SK-N-SH (cell line): Measurements from ENCODE around the gene HAUS7. TPM values are rescaled to one million over a fixed set of nuclear protein-coding genes. Genes with fewer than 3 reads are reported as not detected.

ENCODE experiments used
- CTCF ChIA-PET: fragments of 300-600, 350-600 bp; formaldehyde crosslinking; extraction: SDS; loops from one replicate; lab custom pipeline; 2021; lab: Yijun Ruan, JAX
- POLR2A ChIA-PET: fragments of 350-600 bp; sonication (Branson Sonifier 250); formaldehyde crosslinking; extraction: SDS; loops from one replicate; lab custom pipeline; 2020; ENCODE audit warnings: antibody characterized with exemption, inconsistent platforms; lab: Yijun Ruan, JAX
- DNase-seq: peaks from one replicate; pipeline ENCODE4 v3.0.0; 2012
- H2AFZ ChIP-seq: fragments of 200-600 bp; sonication (generic); 2 replicates; pipeline ENCODE4 v1.8.1; 2016; ENCODE audit warnings: antibody characterized with exemption, mild to moderate bottlenecking, low read depth
- H3F3A ChIP-seq: fragments of 200-600 bp; sonication (generic); replicated peaks from 2 replicates; pipeline ENCODE3; 2016; ENCODE audit warnings: antibody characterized with exemption, mild to moderate bottlenecking; ENCODE audit not compliant: insufficient read depth
- H3K27ac ChIP-seq, 2 experiments: fragments of 200-500 bp in 1 of 2; fragments of 200-600 bp in 1 of 2; sonication (Bioruptor generic) in 1 of 2; sonication (generic), shearing (Covaris generic) in 1 of 2; 2 replicates each; pipeline versions ENCODE4 v1.5.1 to v1.6.1; 2014 to 2016; ENCODE audit warnings: low read depth in 2 of 2, inconsistent platforms in 1 of 2, low read length in 1 of 2, mild to moderate bottlenecking in 1 of 2, mixed read lengths in 1 of 2
- H3K27me3 ChIP-seq: fragments of 200-600 bp; sonication (generic), shearing (Covaris generic); 2 replicates; pipeline ENCODE4 v1.6.1; 2016; ENCODE audit warnings: mixed run types; ENCODE audit not compliant: insufficient read depth
- H3K36me3 ChIP-seq, 2 experiments: fragments of 200-500 bp in 1 of 2; fragments of 200-600 bp in 1 of 2; sonication (Bioruptor generic) in 1 of 2; sonication (generic) in 1 of 2; replicated peaks in 1 of 2; 2 replicates each; pipeline versions ENCODE3 to v1.5.1; 2014 to 2016; ENCODE audit warnings: low read length in 1 of 2, mild to moderate bottlenecking in 1 of 2; ENCODE audit not compliant: insufficient read depth in 2 of 2, control insufficient read depth in 1 of 2
- H3K4me1 ChIP-seq, 2 experiments: fragments of 200-500 bp in 1 of 2; fragments of 200-600 bp in 1 of 2; sonication (Bioruptor generic) in 1 of 2; sonication (generic), shearing (Covaris generic) in 1 of 2; 2 replicates each; pipeline versions ENCODE4 v1.5.1 to v1.6.1; 2014 to 2016; ENCODE audit warnings: low read depth in 1 of 2, low read length in 1 of 2, mixed run types in 1 of 2; ENCODE audit not compliant: insufficient read depth in 2 of 2, control insufficient read depth in 1 of 2
- H3K4me2 ChIP-seq: fragments of 200-600 bp; sonication (generic), shearing (Covaris generic); 2 replicates; pipeline ENCODE4 v1.6.1; 2017; ENCODE audit warnings: mixed run types
- H3K4me3 ChIP-seq, 2 experiments: fragments of 200-500 bp in 1 of 2; fragments of 200-600 bp in 1 of 2; sonication (Bioruptor generic) in 1 of 2; sonication (generic), shearing (Covaris generic) in 1 of 2; 2 replicates each; pipeline versions ENCODE4 v1.5.1 to v1.8.1; 2014 to 2016; ENCODE audit warnings: low read depth in 2 of 2, inconsistent platforms in 1 of 2, low read length in 1 of 2, mild to moderate bottlenecking in 1 of 2, mixed read lengths in 1 of 2, moderate library complexity in 1 of 2
- H3K79me2 ChIP-seq: fragments of 200-600 bp; sonication (generic); 2 replicates; pipeline ENCODE4 v1.8.1; 2017; ENCODE audit warnings: mild to moderate bottlenecking; ENCODE audit not compliant: insufficient read depth
- H3K9ac ChIP-seq: fragments of 200-600 bp; sonication (generic); 2 replicates; pipeline ENCODE4 v1.6.1; 2017; ENCODE audit warnings: mixed run types
- H3K9me2 ChIP-seq: fragments of 200-600 bp; sonication (generic); 2 replicates; pipeline ENCODE4 v1.6.1; 2017; ENCODE audit warnings: mixed run types
- H3K9me3 ChIP-seq: fragments of 200-600 bp; sonication (generic); 2 replicates; pipeline ENCODE4 v1.6.1; 2017; ENCODE audit warnings: mixed run types, mild to moderate bottlenecking, moderate library complexity
- H4K20me1 ChIP-seq: fragments of 200-600 bp; sonication (generic); 2 replicates; pipeline ENCODE4 v1.6.1; 2017; ENCODE audit warnings: mild to moderate bottlenecking, mixed run types; ENCODE audit not compliant: insufficient read depth
- CHD2 ChIP-seq: fragments of 150-350 bp; IDR thresholded peaks from 2 replicates; pipeline ENCODE4 v1.6.1; 2018; ENCODE audit warnings: low read length; ENCODE audit not compliant: partially characterized antibody
- ELF1 ChIP-seq: IDR thresholded peaks from 2 replicates; pipeline ENCODE4 v1.4.0; 2012
- EP300 ChIP-seq, 2 experiments: IDR thresholded peaks; 2 replicates each; pipeline versions ENCODE4 v1.4.0 to v1.6.1; 2012; ENCODE audit warnings: borderline replicate concordance in 1 of 2, low read depth in 1 of 2, low read length in 1 of 2
- EZH2phosphoT487 ChIP-seq: fragments of 200-600 bp; sonication (generic); IDR thresholded peaks from 2 replicates; pipeline ENCODE4 v1.6.1; 2017; ENCODE audit warnings: low read depth, mixed run types, mild to moderate bottlenecking, antibody characterized with exemption, moderate library complexity, borderline replicate concordance
- FOXM1 ChIP-seq: IDR thresholded peaks from 2 replicates; pipeline ENCODE4 v1.4.0; 2012; ENCODE audit warnings: low read depth, mild to moderate bottlenecking
- GABPA ChIP-seq: IDR thresholded peaks from 2 replicates; pipeline ENCODE4 v1.4.0; 2012; ENCODE audit warnings: low read depth, mild to moderate bottlenecking
- GATA2 ChIP-seq: sonication (generic); formaldehyde crosslinking; IDR thresholded peaks from 2 replicates; pipeline ENCODE4 v1.5.0; 2020; ENCODE audit warnings: mild to moderate bottlenecking, missing genetic modification reagents
- MAX ChIP-seq: IDR thresholded peaks from 2 replicates; pipeline ENCODE4 v1.4.0; 2012; ENCODE audit warnings: low read depth
- MEF2A ChIP-seq: IDR thresholded peaks from 2 replicates; pipeline ENCODE4 v1.4.0; 2012; ENCODE audit warnings: low read depth, borderline replicate concordance
- MXI1 ChIP-seq: IDR thresholded peaks from 2 replicates; pipeline ENCODE4 v1.6.1; 2012; ENCODE audit warnings: mild to moderate bottlenecking, low read depth, low read length, improper control_type of control experiment
- NFIC ChIP-seq: IDR thresholded peaks from 2 replicates; pipeline ENCODE4 v1.4.0; 2012; ENCODE audit warnings: borderline replicate concordance
- PBX3 ChIP-seq: IDR thresholded peaks from 2 replicates; pipeline ENCODE4; 2012
- RAD21 ChIP-seq: IDR thresholded peaks from 2 replicates; pipeline ENCODE4 v1.6.1; 2012; ENCODE audit warnings: mild to moderate bottlenecking, low read length
- RXRA ChIP-seq: IDR thresholded peaks from 2 replicates; pipeline ENCODE4 v1.4.0; 2012; ENCODE audit warnings: low read depth, mild to moderate bottlenecking, borderline replicate concordance
- SMC3 ChIP-seq: IDR thresholded peaks from 2 replicates; pipeline ENCODE4 v1.6.1; 2012; ENCODE audit warnings: low read depth, low read length, improper control_type of control experiment
- TAF1 ChIP-seq: IDR thresholded peaks from 2 replicates; pipeline ENCODE4 v1.6.1; 2012; ENCODE audit warnings: low read depth, mild to moderate bottlenecking, low read length, moderate library complexity, borderline replicate concordance
- YY1 ChIP-seq: IDR thresholded peaks from 2 replicates; pipeline ENCODE4 v1.4.0; 2012; ENCODE audit warnings: low read depth, mild to moderate bottlenecking
- WGBS: methylation state at CpG from one replicate; pipeline ENCODE4 v1.1.6; 2017; ENCODE audit warnings: low lambda C conversion rate; 5-methylcytosine and 5-hydroxymethylcytosine counted together
- polyA plus RNA-seq, 3 experiments: library from polyadenylated mRNA; depleted of rRNA; stranded (reverse); fragments of >200 nt; gene quantifications; 2 replicates each; pipeline ENCODE4 v1.2.3, GENCODE V29; 2012
- TF ChIP-seq, protein P1 (sequence below): fragments of 150-350 bp; IDR thresholded peaks from 2 replicates; pipeline ENCODE4 v1.6.1; 2017; ENCODE audit warnings: antibody characterized with exemption, low read length, low read depth, borderline replicate concordance
- TF ChIP-seq, protein P2 (sequence below): IDR thresholded peaks from 2 replicates; pipeline ENCODE4 v1.4.0; 2012; ENCODE audit warnings: low read depth, borderline replicate concordance
- TF ChIP-seq, protein P3 (sequence below): IDR thresholded peaks from 2 replicates; pipeline ENCODE4 v1.6.1; 2012; ENCODE audit warnings: mild to moderate bottlenecking, low read depth, low read length, moderate library complexity

Gene HAUS7
- polyA plus RNA-seq, 1 of the 3 experiments (the other 2 are of a cell fraction) = 39.7 TPM

DNA sequence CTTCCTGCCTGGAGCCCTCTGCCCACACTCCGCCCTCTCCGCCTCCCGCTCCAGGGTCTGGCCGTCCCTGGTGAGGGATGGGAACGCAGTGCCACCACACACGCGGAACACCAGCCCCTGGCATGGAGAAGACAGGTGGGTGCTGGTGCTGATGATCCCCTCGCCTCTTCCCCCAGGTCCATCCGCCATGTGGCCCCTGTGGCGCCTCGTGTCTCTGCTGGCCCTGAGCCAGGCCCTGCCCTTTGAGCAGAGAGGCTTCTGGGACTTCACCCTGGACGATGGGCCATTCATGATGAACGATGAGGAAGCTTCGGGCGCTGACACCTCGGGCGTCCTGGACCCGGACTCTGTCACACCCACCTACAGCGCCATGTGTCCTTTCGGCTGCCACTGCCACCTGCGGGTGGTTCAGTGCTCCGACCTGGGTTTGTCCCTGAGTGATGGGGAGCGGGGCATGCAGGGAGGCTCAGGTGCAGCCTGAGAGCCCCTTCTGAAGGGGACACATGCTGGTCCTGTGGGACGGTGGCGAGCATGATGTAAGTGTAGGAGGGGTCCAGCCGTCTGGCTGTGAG, 34.2 kb upstream of the HAUS7 start:
- Histone ChIP-seq H3K36me3 (no peaks in the 10 kb centered on the region), H3K9me3 (no peaks in the 10 kb centered on the region), H3K9ac (no peak overlapping the region), H4K20me1 (0 out of 2 replicates have a peak, but pooled peaks cover 10% of the 10 kb centered on the region), H3K27me3 (no peaks in the 10 kb centered on the region), H3K27ac (no peak overlapping the region), H3K79me2 (no peaks in the 10 kb centered on the region), H3F3A (peaks cover 4% of the 10 kb centered on the region)
- CTCF ChIA-PET = interaction anchor here (0.6 to 8.8 kb wide), 4 partner anchors 33 to 472 kb away, joined by 3 to 203 read pairs (median 33); partner anchors contain the start of gene HAUS7
- POLR2A ChIA-PET = no interaction called here
- DNase-seq = no peak
- TF ChIP-seq GABPA (no peak), GATA2 (CRISPR knock-in tag) (no peak), MAX (no peak), SMC3 (no peak), ELF1 (no peak), EZH2phosphoT487 (no peak), YY1 (no peak), CHD2 (no peak), EP300 (IDR thresholded peaks at IDR 0.05; ENCODE audit: borderline replicate concordance in 1 of 2, low read depth in 1 of 2, low read length in 1 of 2) (no peak)
- TF ChIP-seq, protein P1, sequence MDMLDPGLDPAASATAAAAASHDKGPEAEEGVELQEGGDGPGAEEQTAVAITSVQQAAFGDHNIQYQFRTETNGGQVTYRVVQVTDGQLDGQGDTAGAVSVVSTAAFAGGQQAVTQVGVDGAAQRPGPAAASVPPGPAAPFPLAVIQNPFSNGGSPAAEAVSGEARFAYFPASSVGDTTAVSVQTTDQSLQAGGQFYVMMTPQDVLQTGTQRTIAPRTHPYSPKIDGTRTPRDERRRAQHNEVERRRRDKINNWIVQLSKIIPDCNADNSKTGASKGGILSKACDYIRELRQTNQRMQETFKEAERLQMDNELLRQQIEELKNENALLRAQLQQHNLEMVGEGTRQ = no peak
- TF ChIP-seq, protein P2, sequence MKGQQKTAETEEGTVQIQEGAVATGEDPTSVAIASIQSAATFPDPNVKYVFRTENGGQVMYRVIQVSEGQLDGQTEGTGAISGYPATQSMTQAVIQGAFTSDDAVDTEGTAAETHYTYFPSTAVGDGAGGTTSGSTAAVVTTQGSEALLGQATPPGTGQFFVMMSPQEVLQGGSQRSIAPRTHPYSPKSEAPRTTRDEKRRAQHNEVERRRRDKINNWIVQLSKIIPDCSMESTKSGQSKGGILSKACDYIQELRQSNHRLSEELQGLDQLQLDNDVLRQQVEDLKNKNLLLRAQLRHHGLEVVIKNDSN = no peak
- TF ChIP-seq, all 33 proteins: peak for 0
- Histone ChIP-seq H2AFZ (no peak overlapping the region), H3K4me1 (peaks cover 0 to 16% of the 10 kb centered on the region in 2 experiments; a peak in 1 of 4 replicates), H3K4me3 (no peak overlapping the region), H3K4me2 (no peak overlapping the region), H3K9me2 (no peaks in the 10 kb centered on the region)
- 61% methylated on average over 18 of the region's 26 CpGs for WGBS

DNA sequence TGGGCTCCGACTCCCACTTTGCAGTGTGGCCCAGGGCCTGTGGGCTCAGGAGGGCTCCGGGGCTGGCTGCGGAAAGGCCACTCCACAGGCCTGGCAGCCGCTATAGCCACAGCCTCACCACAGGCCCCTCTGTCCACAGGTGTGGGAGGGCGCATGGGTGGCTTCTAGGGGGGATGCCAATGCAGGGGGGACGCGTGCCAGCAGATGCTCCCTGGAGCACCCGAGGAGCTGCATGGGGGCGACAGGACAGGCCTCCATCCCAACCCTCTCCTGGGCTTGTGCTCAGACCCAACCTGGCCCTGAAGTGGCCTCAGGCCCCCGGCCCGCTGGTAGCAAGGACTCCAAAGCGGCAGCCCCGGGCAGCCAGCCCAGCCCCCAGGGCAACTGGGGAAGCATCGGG, 32.4 kb upstream of the HAUS7 start:
- ChIA-PET POLR2A (no interaction called here), CTCF (interaction anchor here (1.3 to 1.7 kb wide), 2 partner anchors 32 to 52 kb away, joined by 3 to 5 read pairs; no protein-coding TSS in a partner anchor)
- no peak for TF ChIP-seq YY1
- no peak for TF ChIP-seq TAF1
- TF ChIP-seq RAD21 = no peak
- no peak for TF ChIP-seq PBX3
- TF ChIP-seq GABPA = no peak
- TF ChIP-seq NFIC = no peak
- no peak for TF ChIP-seq MXI1
- TF ChIP-seq MEF2A = no peak
- no peak for TF ChIP-seq RXRA
- TF ChIP-seq, protein P3, sequence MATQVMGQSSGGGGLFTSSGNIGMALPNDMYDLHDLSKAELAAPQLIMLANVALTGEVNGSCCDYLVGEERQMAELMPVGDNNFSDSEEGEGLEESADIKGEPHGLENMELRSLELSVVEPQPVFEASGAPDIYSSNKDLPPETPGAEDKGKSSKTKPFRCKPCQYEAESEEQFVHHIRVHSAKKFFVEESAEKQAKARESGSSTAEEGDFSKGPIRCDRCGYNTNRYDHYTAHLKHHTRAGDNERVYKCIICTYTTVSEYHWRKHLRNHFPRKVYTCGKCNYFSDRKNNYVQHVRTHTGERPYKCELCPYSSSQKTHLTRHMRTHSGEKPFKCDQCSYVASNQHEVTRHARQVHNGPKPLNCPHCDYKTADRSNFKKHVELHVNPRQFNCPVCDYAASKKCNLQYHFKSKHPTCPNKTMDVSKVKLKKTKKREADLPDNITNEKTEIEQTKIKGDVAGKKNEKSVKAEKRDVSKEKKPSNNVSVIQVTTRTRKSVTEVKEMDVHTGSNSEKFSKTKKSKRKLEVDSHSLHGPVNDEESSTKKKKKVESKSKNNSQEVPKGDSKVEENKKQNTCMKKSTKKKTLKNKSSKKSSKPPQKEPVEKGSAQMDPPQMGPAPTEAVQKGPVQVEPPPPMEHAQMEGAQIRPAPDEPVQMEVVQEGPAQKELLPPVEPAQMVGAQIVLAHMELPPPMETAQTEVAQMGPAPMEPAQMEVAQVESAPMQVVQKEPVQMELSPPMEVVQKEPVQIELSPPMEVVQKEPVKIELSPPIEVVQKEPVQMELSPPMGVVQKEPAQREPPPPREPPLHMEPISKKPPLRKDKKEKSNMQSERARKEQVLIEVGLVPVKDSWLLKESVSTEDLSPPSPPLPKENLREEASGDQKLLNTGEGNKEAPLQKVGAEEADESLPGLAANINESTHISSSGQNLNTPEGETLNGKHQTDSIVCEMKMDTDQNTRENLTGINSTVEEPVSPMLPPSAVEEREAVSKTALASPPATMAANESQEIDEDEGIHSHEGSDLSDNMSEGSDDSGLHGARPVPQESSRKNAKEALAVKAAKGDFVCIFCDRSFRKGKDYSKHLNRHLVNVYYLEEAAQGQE = no peak
- TF ChIP-seq MAX = no peak
- no peak for TF ChIP-seq EP300 (IDR thresholded peaks at IDR 0.05; ENCODE audit: borderline replicate concordance in 1 of 2, low read depth in 1 of 2, low read length in 1 of 2)
- no peak for TF ChIP-seq FOXM1

More for the DNA sequence above, 32.4 kb upstream of the HAUS7 start:
- H3K27ac ChIP-seq = no peak overlapping the region
- no peak overlapping the region for H3K4me2 ChIP-seq
- no CpG with 5 or more reads among the region's 14 CpGs for WGBS
- H3K4me1 ChIP-seq = peaks cover 0 to 24% of the 10 kb centered on the region in 2 experiments; a peak in 1 of 4 replicates
- peaks cover 4% of the 10 kb centered on the region for H3F3A ChIP-seq
- no peak overlapping the region for H3K4me3 ChIP-seq
- H3K36me3 ChIP-seq = no peaks in the 10 kb centered on the region
- no peak for DNase-seq
- H4K20me1 ChIP-seq = 0 out of 2 replicates have a peak, but pooled peaks cover 10% of the 10 kb centered on the region
- H3K9ac ChIP-seq = no peak overlapping the region
- no peaks in the 10 kb centered on the region for H3K79me2 ChIP-seq
- H3K9me2 ChIP-seq = no peaks in the 10 kb centered on the region
- no peaks in the 10 kb centered on the region for H3K9me3 ChIP-seq
- no peaks in the 10 kb centered on the region for H3K27me3 ChIP-seq
- no peak overlapping the region for H2AFZ ChIP-seq
